Stimulated activated CD4-positive, alpha-beta T cell treated with anti-CD3 and anti-CD28 coated beads, Interleukin-1b, Interleukin-23, amount 100 ng/mL, for 4 hours (primary cell): ENCODE results near the gene DMBT1.

Source experiments
- DNase-seq, 2 donors: peaks; one replicate each; pipeline ENCODE4 v3.0.0-alpha.2; 2020; ENCODE audit warnings: low read depth in 2 of 2

Gene DMBT1

DNA sequence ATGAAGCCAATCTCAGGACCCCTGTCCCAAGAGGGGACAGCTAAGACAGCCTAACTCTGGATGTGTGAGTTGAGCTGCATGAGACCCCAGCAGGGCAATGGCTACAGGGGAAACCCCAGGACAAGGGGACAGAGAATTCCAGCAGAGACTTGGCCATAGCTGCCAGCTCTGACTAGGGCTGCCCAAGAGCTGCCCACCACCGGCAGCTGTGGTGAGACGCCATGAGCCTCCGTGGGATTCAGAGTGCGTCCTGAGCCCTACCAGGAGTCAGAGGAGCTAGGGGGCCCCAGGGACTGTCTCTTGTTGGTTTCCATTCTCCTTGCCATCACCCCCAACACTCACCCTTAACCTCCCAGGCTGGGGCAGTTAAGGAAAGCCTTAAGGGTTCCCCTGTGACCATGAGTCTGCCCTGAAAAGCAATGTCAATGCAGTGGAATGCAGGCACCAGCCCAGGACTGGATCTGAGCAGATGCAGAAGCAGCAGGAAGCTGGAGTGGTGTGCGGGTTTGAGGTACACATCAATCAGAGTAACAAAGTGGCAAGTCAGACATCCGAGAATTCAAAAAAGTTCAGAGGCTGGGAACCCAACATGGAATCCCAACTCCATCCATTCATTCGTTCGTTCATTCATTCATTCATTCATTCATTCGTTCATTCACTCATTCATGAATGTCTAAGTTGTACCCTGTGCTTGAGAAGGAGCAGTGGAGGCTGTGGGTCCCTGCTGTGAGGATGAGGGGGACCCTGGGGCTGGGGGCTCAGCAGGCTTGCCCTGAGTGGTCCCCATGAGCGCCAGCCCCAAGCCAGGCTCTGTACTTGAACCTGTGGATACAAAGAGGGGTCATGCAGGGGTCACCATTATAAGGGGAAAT is 86.2 kb downstream of the DMBT1 start:
- DNase-seq: no peak

DNA sequence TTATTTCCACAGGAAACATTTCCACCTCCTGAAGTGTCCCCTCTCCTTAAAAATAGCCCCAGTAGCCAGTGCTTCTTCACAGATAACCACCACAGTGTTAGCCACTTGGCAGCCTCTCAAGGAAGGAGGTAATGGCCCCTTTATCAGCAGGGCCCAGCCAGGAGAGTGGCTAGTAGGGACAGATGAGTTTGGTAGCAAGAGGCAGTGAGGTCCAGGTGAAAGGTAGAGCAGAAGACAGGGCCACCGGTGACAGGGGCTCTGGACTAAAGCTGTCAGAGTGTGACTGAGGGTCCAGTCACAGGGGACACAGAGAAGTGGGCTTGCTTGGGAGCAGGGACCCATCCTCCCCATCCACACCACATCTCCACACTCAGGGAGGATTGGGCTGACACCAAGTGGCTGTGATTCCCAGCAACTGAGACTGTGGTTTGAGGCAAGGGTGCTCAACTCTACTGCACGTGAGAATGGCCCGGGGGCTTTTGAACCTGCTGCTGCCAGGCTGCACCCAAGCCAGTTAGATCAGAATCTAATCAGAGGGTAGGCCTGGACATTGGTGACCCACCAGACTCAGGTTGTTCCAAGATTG is 86.9 kb downstream of the DMBT1 start:
- DNase-seq: no peak

DNA sequence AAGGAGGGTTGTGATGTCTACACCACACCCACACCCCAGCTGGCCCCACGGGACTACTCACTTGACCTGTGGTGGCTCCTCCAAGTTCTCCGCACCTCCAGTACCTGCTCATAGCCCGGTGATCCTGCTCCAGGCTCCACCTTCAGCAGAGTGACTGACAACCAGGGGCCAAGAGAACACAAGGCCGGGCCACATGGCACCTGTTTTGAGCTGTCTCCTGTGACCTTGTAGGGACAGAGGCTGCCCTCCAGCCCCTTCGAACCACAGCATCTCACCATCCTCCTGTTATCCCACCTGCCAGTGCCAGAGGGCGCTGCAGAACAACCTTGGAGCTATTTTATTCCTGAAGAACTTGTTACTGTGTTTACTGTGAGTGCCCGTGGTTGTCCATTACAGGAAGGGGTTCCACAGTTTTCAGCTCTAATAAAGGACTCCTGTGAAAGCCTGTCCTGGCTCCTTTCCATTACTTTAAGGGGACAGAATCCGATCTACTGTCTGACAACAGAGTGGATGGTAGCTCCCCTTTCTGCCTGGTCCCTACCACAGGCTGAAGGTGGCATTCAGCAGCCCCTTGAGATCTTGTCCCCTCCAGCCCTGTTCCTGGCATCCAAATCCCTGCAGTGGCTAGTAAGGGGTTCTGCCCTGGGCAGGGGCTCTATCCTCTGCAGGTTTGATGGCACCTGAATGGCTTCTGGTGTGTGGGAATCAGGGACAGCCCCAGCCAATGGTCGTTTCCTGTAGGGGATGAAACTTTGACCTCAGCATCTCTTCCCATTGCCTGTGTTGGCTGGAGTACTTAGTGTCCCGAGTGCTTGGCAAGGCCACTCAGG is 88.3 kb downstream of the DMBT1 start:
- DNase-seq: no peak

DNA sequence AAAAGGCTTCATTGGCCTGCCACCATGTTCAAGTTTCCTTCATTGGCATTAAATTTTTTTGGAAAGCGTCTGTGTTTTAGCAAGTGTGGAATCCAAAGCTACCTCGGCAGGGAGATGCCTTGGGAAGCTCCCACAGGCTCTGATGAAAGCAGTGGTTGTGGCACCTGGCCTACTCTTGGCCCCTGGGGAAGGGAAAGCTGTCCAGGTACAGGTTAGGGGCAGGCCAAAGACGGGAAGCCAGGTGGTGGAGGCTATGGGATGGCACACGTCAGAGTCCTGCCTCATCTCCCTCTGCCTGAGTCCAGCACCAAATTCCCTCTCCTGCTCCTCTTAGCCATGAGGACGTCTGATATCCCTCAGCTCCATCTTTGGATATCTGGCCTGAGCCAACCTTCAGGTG is 89.3 kb downstream of the DMBT1 start:
- no peak for DNase-seq

DNA sequence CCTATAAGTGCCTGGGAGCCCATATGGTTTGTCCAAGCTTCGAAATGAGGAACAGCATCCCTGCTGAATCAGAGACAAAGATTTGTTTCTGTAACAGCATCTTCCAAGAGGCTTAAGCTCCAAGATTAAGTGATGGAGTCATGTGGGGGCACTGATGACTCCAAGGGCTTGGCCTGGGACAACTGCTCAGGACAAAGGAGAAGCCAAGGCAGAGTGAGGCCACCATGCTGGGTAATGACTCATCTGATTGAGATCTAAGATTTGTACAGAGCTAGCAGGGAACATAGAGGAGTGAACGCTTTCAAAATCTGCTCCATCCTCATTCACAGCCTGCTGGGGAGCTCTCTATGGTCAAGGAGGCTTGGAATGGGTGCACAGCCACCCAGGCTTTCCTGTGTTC is 89.8 kb downstream of the DMBT1 start:
- DNase-seq: no peak

DNA sequence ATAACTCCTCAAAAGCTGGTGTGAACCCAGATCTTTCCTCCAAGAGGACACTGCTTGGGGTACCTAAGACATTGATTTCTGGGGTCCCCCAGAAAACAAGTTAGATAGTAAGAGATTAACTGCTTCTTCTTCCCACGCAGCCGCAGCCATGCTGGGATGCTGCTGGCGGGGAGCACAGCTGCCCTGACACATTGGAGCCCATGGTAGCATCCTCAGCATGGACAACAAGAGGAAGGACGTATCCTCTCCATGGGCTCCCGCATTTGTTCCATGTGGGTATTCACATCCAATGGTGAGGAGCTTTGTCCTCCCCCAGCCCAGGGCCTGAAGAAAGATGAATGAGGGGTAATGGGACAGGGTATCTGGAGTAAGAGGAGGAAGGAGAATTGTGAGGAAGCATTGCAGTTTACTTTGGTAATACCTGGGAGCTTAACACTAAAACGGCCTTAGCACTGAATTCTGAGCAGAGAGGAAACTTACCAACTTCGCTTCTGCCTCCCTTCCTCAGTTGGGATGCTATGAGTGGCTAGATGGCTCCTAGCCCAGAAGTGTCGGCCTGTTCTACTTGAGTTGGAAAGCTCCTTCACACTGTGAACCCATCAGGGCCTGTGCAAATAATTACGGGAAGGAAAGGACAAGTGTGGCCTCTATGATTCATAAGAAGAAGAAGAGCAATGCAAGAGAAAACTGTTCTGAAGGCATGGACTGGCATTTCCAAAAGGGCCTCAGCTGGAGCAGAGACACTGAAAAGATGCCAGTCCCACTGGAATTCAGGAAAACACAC is 95.2 kb downstream of the DMBT1 start:
- DNase-seq: no peak

DNA sequence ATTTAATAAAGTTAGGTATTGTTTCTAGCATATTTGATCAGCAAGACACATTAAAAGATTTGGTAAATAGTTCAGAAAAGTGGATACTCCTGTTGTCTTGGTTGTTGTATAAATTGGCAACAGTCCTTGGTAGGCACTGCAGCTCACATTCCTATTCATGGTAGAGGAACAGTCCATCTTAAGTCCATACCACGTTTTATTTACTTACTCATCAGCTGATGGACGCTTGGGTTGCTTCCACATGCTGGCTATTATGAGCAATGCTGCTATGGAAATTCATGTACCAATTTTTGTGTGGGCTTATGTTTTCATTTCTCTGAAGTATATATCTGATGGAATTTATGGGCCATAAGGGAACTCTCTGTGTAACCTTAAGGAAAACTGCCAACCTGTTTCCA is 95.8 kb downstream of the DMBT1 start:
- no peak for DNase-seq

DNA sequence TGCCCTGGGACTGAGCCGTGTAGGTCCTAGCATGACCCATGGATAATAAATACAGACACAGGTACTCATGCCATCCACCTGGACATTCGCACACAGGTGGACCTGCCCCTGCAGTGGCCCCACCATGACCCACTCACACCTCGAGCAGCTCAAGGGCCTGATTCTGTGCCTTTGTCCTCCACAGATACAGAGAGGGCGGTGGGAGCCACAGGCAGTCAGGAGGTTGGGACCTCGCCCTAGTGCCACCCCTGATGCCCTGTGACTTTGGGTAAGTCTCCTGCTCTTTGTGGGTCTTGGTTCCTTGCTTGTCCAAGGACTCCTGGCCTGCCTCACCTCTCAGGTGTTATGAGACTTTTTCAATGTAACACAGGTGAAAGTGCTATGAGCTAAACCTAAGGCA is 96.2 kb downstream of the DMBT1 start:
- DNase-seq: no peak

DNA sequence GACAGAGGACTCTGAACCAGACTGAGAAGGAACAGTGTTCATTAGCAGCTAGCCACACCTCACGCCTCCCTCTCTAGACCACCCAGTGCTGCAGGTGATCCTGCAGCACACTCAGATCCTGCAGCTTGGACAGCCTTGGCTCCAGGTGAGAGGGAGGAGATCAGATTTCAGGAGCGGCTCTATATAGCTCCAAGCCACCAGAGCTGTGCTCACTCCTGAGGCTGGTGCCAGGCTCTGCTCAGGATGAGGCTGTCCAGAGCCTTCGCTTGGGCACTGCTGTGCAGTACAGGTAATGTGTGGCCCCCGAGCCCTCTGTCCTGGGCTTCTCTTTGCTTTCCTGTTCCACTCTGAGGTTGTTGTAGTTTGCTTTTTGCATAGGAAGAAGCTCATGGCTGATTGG is 96.7 kb downstream of the DMBT1 start:
- no peak for DNase-seq

DNA sequence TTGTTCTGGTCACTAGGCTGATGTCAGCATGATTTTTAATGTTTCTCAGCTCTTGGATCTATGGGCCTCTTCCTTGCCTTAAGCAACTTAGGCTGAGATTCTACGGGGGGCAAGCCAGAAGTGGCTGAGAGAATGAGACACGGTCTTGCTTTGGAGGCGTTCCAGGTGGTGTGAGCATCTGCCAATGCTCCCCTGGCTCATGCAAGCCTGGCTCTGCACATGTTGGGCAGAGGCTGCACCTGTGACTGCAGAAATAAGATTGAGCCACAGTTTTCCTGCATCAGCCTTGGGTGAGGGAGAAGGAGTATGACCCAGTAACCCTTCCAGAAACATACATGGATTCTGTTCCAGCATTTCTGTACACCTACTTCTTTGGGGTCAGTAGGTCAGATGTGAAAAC is 97.2 kb downstream of the DMBT1 start:
- no peak for DNase-seq

DNA sequence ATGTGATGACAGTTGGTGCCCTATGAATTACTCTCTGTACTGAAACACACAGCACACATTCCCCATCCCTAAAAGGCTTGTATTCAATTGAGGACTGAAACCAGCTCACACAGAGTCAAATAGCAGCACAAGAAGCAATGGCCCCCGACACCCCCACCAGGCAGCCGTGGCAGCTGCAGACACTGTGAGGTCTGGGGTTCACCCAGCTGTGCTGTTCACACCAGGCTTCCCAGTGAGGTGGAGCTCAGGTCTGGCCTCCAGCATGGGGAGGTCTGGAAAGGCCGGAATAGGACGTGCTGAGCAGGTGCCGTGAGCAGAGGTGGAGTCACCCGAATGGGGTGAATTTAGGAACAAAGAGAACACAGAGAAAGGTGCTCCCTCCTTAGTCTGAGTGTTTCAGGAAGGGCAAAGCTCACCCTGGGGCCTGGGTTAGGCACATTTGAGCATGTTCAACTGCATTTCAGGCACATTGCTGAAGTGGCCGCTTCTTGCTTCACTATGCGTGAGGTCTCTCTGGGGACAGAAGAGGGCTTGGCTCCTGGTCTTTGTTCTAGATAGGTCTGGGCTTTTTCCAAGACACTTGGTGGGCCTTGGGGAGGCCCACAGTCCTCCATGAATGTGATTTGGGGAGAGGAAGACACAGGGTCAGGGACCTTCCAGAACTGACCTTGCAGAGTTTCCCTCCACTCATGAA is 97.9 kb downstream of the DMBT1 start:
- DNase-seq: no peak

DNA sequence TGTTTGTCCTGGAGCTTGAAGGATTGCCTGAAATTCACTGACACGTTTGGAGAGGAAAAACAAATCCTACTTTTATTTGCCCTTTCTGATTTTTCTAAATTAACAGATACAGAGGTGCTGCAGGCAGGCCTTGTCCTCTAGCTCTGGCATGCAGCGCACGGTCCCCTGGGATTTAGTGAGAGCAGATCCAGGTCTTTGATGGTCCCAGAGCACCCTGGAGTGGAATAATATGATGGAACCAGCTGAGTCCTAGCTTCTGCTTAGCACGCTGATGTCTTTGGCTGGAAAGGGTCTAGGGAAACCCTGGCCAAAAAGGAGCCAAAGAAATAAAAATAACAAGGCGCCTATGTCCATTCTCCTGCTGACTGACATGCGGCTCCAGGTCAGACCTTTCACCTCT is 98.6 kb downstream of the DMBT1 start:
- no peak for DNase-seq

DNA sequence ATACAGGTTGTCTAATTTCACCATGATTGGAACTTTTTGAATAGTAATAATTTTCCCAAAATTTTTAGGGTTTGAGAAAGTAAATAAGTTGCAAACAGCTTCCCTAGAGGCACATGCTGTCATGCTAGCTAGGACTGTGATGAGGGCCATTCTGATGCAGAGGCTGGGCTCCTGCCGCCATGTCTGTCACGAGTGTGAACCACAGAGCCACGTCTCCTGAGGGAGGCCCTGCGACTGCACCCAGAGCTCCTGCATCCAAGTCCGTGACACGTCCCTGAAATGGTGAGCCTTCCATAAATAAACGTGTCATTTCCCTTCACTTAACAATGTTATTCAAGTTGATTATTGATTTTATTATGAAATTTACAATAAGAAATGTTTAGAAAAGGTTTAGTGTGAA is 99.1 kb downstream of the DMBT1 start:
- DNase-seq: no peak

DNA sequence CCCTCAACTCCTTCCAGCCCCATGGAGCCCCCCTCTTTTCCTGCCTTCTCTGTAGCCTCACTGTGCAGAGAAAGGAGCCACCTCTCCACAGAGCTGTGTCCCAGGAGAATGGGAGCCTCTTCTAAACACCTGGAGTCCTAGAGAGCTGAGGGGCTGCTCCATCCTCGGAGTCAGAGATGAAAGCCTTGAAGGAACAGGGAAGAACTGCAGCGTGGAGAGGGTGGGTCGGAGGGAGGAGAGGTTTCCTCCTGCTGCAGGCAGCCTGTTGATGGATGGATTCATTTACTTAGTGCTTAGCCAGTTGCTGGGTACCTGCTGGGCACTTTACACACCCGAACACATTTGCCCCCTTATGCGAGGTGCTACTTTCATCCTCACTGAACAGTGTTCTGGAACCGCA is 100.1 kb downstream of the DMBT1 start:
- DNase-seq: no peak

DNA sequence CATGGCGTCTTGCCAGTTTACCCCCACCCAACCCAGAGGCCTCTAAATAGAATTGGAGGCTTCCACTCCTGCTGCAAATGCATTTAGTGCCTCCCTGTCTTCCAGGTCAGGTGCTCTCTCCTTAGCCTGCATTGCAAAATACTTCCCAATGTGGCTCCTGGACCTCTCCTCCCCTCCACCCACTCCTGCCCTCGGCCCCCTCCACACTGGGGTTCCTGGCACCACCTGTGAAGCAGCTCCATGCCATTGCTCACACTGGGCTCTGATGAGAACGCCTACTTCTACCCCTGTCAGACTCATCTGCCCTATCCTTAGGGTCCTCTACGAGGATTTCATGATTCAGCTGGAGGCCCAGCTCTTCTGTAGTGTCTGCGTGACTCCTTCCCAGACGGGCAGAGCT is 101.7 kb downstream of the DMBT1 start:
- DNase-seq: no peak

DNA sequence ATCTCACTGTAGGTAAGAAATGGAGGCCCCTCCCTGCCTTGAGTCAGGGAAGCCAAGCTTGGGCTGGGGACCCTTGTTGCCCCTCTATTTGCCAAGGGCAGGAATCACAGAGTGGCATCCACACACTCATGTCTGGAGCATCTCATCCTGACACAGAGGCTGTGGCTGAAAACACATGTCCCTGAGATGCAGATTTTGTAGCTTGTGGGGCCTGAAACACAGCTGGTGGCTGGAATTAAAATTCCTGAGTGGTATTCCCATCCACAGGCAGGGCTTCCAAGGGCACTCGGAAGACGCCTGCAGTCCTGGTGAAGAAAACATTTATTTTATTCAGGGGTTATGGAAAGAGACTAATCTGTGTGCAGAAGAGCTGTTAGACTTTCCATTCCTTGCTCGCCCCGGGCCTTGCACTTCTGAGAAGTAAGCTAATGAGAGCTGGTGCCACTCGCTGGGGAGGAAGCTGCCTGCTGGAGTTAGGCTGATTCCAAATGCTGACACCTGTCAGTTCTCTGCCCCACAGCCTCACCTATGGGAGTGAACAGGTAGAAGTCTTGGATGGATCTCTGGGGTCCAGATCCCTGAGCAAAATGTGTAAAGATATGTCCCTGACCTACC is 103.1 kb downstream of the DMBT1 start:
- no peak for DNase-seq

DNA sequence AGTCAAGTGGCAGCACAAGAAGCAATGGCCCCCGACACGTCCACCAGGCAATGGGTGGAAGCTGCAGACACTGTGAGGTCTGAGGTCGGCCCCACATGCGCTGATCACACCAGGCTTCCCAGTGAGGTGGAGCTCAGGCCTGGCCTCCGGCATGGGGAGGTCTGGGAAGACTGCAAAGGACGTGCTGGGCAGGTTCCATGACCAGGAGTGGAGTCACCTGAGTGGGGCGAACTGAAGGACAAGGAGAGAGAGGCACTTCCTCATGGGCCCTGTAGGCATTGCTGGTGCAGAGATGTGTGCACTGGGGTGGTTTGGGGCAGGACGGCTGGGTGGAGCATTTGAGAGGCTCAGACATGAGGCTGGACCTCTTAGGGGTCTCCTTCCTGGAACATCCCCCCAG is 103.9 kb downstream of the DMBT1 start:
- no peak for DNase-seq

DNA sequence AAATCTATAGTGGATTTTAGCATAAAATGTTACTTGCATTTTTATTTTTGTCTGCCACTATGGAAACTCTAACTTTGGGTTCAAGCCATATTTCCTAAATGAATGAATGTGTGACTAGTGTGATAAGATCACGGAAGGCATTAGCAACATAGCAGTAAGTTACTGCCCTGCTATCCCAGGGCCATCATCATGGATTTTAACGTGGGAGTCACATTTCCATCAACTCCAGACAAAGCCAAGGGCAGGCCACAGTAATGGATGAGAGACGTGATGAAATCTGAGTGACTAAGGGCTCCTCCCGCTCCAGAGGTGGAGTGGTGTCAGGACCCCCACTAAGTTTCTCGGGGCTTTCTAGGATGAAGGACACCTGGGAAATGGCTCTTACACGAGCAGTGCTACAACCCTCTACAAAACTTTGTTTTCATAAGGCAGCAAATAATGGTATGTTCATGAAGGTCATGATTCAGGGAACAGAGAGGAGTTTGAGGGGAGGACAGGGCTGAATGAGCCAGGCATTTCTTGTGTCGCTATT is 104.8 kb downstream of the DMBT1 start:
- no peak for DNase-seq

DNA sequence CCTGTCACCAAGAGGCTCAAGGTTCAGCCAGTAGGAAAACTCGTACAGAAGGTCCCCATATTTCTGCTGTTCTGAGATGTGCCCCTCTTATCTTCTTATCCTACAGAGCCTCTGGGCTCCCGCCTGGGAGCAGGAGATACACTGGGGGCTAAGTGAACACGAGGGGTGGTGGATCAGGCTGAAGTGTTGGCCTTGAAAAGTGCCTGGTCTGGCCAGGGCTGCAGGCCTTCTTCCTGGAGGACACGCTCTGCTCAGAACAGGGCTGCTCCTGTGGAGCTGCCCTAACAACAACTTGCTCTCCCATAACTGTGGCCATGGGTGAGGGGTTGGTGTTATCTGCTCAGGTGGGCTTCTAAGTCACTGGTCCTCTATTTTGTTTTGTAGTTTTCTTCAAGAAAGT is 105.4 kb downstream of the DMBT1 start:
- no peak for DNase-seq

DNA sequence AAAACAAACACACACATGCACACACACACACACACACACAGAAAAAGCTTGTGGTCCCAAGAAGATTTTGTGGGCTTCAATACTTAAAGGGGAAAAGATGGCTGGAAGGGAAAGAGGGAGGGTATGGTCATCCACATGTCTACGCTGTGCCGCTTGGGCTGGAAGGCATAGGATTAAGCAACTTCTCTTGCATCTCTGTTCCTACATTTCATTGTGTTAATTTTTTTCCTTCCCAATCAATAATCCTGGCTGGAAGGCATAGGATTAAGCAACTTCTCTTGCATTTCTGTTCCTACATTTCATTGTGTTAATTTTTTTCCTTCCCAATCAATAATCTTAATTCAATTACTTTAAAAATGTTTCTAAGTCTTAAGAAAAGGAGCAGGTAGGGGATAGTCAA is 108.5 kb downstream of the DMBT1 start:
- no peak for DNase-seq

DNA sequence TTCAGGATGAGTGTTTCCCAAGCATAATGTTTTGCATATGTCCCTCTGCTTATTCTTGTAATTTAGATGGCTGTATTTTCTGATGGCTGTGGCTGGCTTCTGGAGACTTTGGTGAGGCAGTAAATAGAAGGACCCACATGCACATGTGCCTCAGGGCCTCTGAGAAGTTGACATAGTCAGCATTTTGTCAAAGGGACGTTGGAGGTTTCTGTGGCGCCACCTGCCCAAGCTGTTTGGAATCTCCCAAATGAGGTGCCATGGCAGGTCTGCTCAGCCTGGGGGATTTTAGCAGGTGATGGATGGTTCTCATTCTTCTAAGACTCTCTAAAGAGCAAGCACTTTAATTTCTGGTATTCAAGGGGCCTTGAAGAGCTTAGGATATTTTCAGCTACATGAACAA is 109.3 kb downstream of the DMBT1 start:
- no peak for DNase-seq
